SK-N-SH treated with all-trans-retinoic acid at 6 μM for 48 hours (cell line): ENCODE data around the gene CEP57L1.
A peak's percentile ranks its signal among the peaks of the same experiment; 100 is the strongest.

Experiments used
- ATAC-seq: fragments of 200-7000 bp; cut with Tn5 transposase; 3 replicates; pipeline ENCODE4 v1.9.1; 2020; ENCODE audit warnings: mild to moderate bottlenecking, moderate library complexity
- ARNTL ChIP-seq: fragments of 450-650 bp; formaldehyde crosslinking; IDR thresholded peaks from 2 replicates; pipeline ENCODE4 v1.5.0; 2020; ENCODE audit warnings: low read depth, mild to moderate bottlenecking, moderate library complexity, borderline replicate concordance
- BACH2 ChIP-seq: fragments of 250-450 bp; sonication (Bioruptor Pico); IDR thresholded peaks from 2 replicates; pipeline ENCODE4 v1.9.0; 2021; ENCODE audit warnings: mild to moderate bottlenecking, borderline replicate concordance
- CREB5 ChIP-seq: fragments of 250-450 bp; sonication (Bioruptor Pico); IDR thresholded peaks from 2 replicates; pipeline ENCODE4 v1.5.1; 2020; ENCODE audit warnings: low read depth, mild to moderate bottlenecking, moderate library complexity
- ESRRG ChIP-seq: fragments of 250-450 bp; sonication (Bioruptor Pico); IDR thresholded peaks from 2 replicates; pipeline ENCODE4 v1.6.1; 2021; ENCODE audit warnings: mild to moderate bottlenecking
- GLIS3 ChIP-seq: fragments of 250-450 bp; sonication (Bioruptor Pico); IDR thresholded peaks from 2 replicates; pipeline ENCODE4 v1.5.0; 2020; ENCODE audit warnings: mild to moderate bottlenecking, moderate library complexity
- ISL1 ChIP-seq: fragments of 250-450 bp; sonication (Bioruptor Pico); IDR thresholded peaks from 2 replicates; pipeline ENCODE4 v2.1.2; 2022; ENCODE audit warnings: mild to moderate bottlenecking, moderate library complexity
- OSR1 ChIP-seq: fragments of 250-450 bp; sonication (Bioruptor Pico); IDR thresholded peaks from 2 replicates; pipeline ENCODE4 v1.8.0; 2022; ENCODE audit warnings: moderate library complexity, mild to moderate bottlenecking, inconsistent platforms
- PATZ1 ChIP-seq: fragments of 250-450 bp; sonication (Bioruptor Pico); IDR thresholded peaks from 2 replicates; pipeline ENCODE4 v1.8.0; 2020; ENCODE audit warnings: mild to moderate bottlenecking, moderate library complexity, borderline replicate concordance
- POU6F1 ChIP-seq: fragments of 250-450 bp; sonication (Bioruptor Pico); IDR thresholded peaks from 2 replicates; pipeline ENCODE4 v1.8.0; 2021; ENCODE audit warnings: low read depth, mild to moderate bottlenecking, moderate library complexity, borderline replicate concordance
- PPARA ChIP-seq: fragments of 250-450 bp; sonication (Bioruptor Pico); IDR thresholded peaks from 2 replicates; pipeline ENCODE4 v1.5.0; 2020; ENCODE audit warnings: mild to moderate bottlenecking, borderline replicate concordance
- RARB ChIP-seq: fragments of 250-450 bp; sonication (Bioruptor Pico); IDR thresholded peaks from 2 replicates; pipeline ENCODE4 v1.8.0; 2021; ENCODE audit warnings: mild to moderate bottlenecking, moderate library complexity
- SNAI2 ChIP-seq: fragments of 250-450 bp; sonication (Bioruptor Pico); IDR thresholded peaks from 2 replicates; pipeline ENCODE4 v1.5.0; 2020; ENCODE audit warnings: mild to moderate bottlenecking, moderate library complexity
- TCF4 ChIP-seq: fragments of 250-450 bp; sonication (Bioruptor Pico); IDR thresholded peaks from 2 replicates; pipeline ENCODE4 v1.8.0; 2021; ENCODE audit warnings: mild to moderate bottlenecking, moderate library complexity, borderline replicate concordance
- TOX ChIP-seq: fragments of 250-450 bp; sonication (Bioruptor Pico); IDR thresholded peaks from 2 replicates; pipeline ENCODE4 v1.8.0; 2021; ENCODE audit warnings: mild to moderate bottlenecking, moderate library complexity, borderline replicate concordance
- TSHZ2 ChIP-seq: fragments of 250-450 bp; sonication (Bioruptor Pico); IDR thresholded peaks from 2 replicates; pipeline ENCODE4 v1.5.0; 2020; ENCODE audit warnings: mild to moderate bottlenecking, moderate library complexity
- ZFP3 ChIP-seq: fragments of 250-450 bp; sonication (Bioruptor Pico); IDR thresholded peaks from 2 replicates; pipeline ENCODE4 v1.5.0; 2020; ENCODE audit warnings: mild to moderate bottlenecking, moderate library complexity
- ZFP30 ChIP-seq: fragments of 450-650 bp; formaldehyde crosslinking; IDR thresholded peaks from 2 replicates; pipeline ENCODE4 v1.5.0; 2022; ENCODE audit warnings: mild to moderate bottlenecking, moderate library complexity
- ZNF70 ChIP-seq: fragments of 450-650 bp; formaldehyde crosslinking; IDR thresholded peaks from 2 replicates; pipeline ENCODE4 v1.5.0; 2020; ENCODE audit warnings: mild to moderate bottlenecking, moderate library complexity
- ZNF8 ChIP-seq: fragments of 450-650 bp; formaldehyde crosslinking; IDR thresholded peaks from 2 replicates; pipeline ENCODE4 v1.5.0; 2020; ENCODE audit warnings: mild to moderate bottlenecking, moderate library complexity

CEP57L1 gene

GRCh38 chr6:109117346-109118035 lies 22.2 kb downstream of the CEP57L1 start (continued):
- TF ChIP-seq CREB5 (CRISPR knock-in tag) (no peak), ZFP30 (CRISPR knock-in tag) (no peak), PATZ1 (CRISPR knock-in tag) (no peak)
- TF ChIP-seq, all 23 proteins: peak for 0

GRCh38 chr6:109118337-109118736 lies 23.0 kb downstream of the CEP57L1 start:
- no peak for ATAC-seq
- TF ChIP-seq TCF4: peak; percentile 12; the same call in 1 of the 2 replicates
- TF ChIP-seq ESRRG: no peak
- TF ChIP-seq, all 23 proteins: peak for 1

- ATAC-seq: no peak
- TF ChIP-seq ZFP3 (CRISPR knock-in tag) (no peak), ZFP30 (CRISPR knock-in tag) (no peak), POU6F1 (no peak), BACH2 (CRISPR knock-in tag) (no peak), ZNF70 (CRISPR knock-in tag) (no peak), TOX (CRISPR knock-in tag) (no peak), SNAI2 (CRISPR knock-in tag) (no peak), OSR1 (CRISPR knock-in tag) (no peak), GLIS3 (no peak), ISL1 (CRISPR knock-in tag) (no peak), RARB (CRISPR knock-in tag) (no peak), ARNTL (CRISPR knock-in tag) (no peak), PATZ1 (CRISPR knock-in tag) (no peak), TCF4 (no peak), PPARA (CRISPR knock-in tag) (no peak), ZNF8 (CRISPR knock-in tag) (no peak)
These were observed 23.6 kb downstream of the CEP57L1 start for GRCh38 chr6:109118871-109119354.

- TF ChIP-seq TSHZ2 (CRISPR knock-in tag) (peak; percentile 64; the same call in 1 of the 2 replicates), ISL1 (CRISPR knock-in tag) (peak; percentile 67), ZNF70 (CRISPR knock-in tag) (no peak)
- TF ChIP-seq, all 23 proteins: peak for 2
- ATAC-seq: peak; percentile 68
These were observed 26.1 kb downstream of the CEP57L1 start for GRCh38 chr6:109121411-109121810.
